GM12878 (cell line): ENCODE data around the gene TTLL4. TPM values are rescaled to one million over a fixed set of nuclear protein-coding genes. Genes with fewer than 3 reads are reported as not detected.

ENCODE experiments used
- ATAC-seq: fragments of 200-7000 bp; cut with Tn5 transposase; 3 replicates; pipeline ENCODE4 v1.9.1; 2020; ENCODE audit warnings: mild to moderate bottlenecking, moderate library complexity
- BruUV-seq: library from RNA; stranded (reverse); fragments of 400-500 nt; replicated peaks from 2 replicates; lab custom pipeline; 2021; lab: Mats Ljungman, UMichigan
- CTCF ChIA-PET: fragments of 300-600 bp; sonication (Branson Sonifier 250); formaldehyde crosslinking; extraction: SDS; loops from one replicate; lab custom pipeline; 2021; ENCODE audit warnings: inconsistent platforms; lab: Yijun Ruan, JAX
- POLR2A ChIA-PET: fragments of 350-600 bp; formaldehyde crosslinking; extraction: SDS; loops from one replicate; lab custom pipeline; 2021; ENCODE audit warnings: inconsistent platforms; lab: Charles Lee
- RAD21 ChIA-PET: fragments of 300-600 bp; sonication (Branson Sonifier 250); formaldehyde crosslinking; loops from one replicate; lab custom pipeline; 2023; ENCODE audit warnings: antibody characterized with exemption; ENCODE audit not compliant: unreplicated experiment; lab: Charles Lee
- SMC1A ChIA-PET: fragments of 300-600 bp; sonication (Branson Sonifier 250); formaldehyde crosslinking; loops from one replicate; lab custom pipeline; 2023; ENCODE audit not compliant: unreplicated experiment, uncharacterized antibody; lab: Charles Lee
- DNase-seq: peaks from one replicate; pipeline ENCODE4 v3.0.0-alpha.2; 2011; ENCODE audit warnings: low read depth, low spot score
- FAIRE-seq: peaks from 3 replicates; lab custom pipeline; 2011; peaks lifted over from hg19 to GRCh38; lab: Jason Lieb, UNC
- H2AFZ ChIP-seq: 2 replicates; pipeline ENCODE4 v1.6.0; 2011; ENCODE audit warnings: low read depth, low read length, control low read depth; ENCODE audit not compliant: control insufficient read depth
- H3K27ac ChIP-seq: 2 replicates; pipeline ENCODE4 v1.5.1; 2011; ENCODE audit warnings: control low read depth; ENCODE audit not compliant: control insufficient read depth, insufficient read depth
- H3K27me3 ChIP-seq, 2 experiments: replicated peaks in 1 of 2; 2 replicates each; pipeline versions ENCODE4 v1.6.0 to v1.6.1; 2011; ENCODE audit warnings: low read length in 1 of 2; ENCODE audit not compliant: control insufficient read depth in 2 of 2, insufficient read depth in 2 of 2
- H3K36me3 ChIP-seq, 2 experiments: 2 replicates each; pipeline ENCODE4 v1.5.1; 2011; ENCODE audit warnings: low read length in 1 of 2; ENCODE audit not compliant: control insufficient read depth in 2 of 2, insufficient read depth in 2 of 2
- H3K4me1 ChIP-seq: 2 replicates; pipeline ENCODE4 v1.6.1; 2011; ENCODE audit warnings: mild to moderate bottlenecking, low read length, moderate library complexity, mixed read lengths; ENCODE audit not compliant: control insufficient read depth, insufficient read depth
- H3K4me2 ChIP-seq: 2 replicates; pipeline ENCODE4 v1.6.0; 2011; ENCODE audit warnings: control low read depth; ENCODE audit not compliant: control insufficient read depth, insufficient read depth
- H3K4me3 ChIP-seq: fragments of 200-600 bp; sonication (generic); 2 replicates; pipeline ENCODE4 v1.5.1; 2016
- H3K79me2 ChIP-seq: 2 replicates; pipeline ENCODE4 v1.6.0; 2011; ENCODE audit warnings: low read length; ENCODE audit not compliant: control insufficient read depth, insufficient read depth
- H3K9ac ChIP-seq: 2 replicates; pipeline ENCODE4 v1.8.0; 2011; ENCODE audit warnings: low read length, control low read depth, mixed read lengths; ENCODE audit not compliant: control insufficient read depth, insufficient read depth
- H3K9me3 ChIP-seq: replicated peaks from 3 replicates; pipeline ENCODE4 v1.5.1; 2011; ENCODE audit warnings: mild to moderate bottlenecking, low read length; ENCODE audit not compliant: control insufficient read depth, insufficient read depth
- H4K20me1 ChIP-seq: 2 replicates; pipeline ENCODE4 v1.6.0; 2011; ENCODE audit not compliant: control insufficient read depth, insufficient read depth
- MAX ChIP-seq: IDR thresholded peaks from 2 replicates; pipeline ENCODE4 v1.6.1; 2012; ENCODE audit warnings: low read depth, low read length, improper control_type of control experiment
- NR2C1 ChIP-seq: fragments of 450-650 bp; IDR thresholded peaks from 2 replicates; pipeline ENCODE4 v1.6.1; 2017; ENCODE audit warnings: antibody characterized with exemption, mild to moderate bottlenecking, moderate library complexity
- RELB ChIP-seq: fragments of 450-650 bp; IDR thresholded peaks from 2 replicates; pipeline ENCODE4 v1.6.1; 2017; ENCODE audit warnings: low read depth, mild to moderate bottlenecking, moderate library complexity
- STAT1 ChIP-seq: fragments of 450-650 bp; conservative IDR thresholded peaks from 2 replicates; pipeline ENCODE4 v1.6.1; 2014; ENCODE audit warnings: antibody characterized with exemption, mild to moderate bottlenecking
- SUPT20H ChIP-seq: IDR thresholded peaks from 2 replicates; pipeline ENCODE4 v1.6.1; 2011; ENCODE audit warnings: low read depth, mild to moderate bottlenecking, low read length, moderate library complexity, borderline replicate concordance; ENCODE audit not compliant: control insufficient read depth
- TARDBP ChIP-seq: IDR thresholded peaks from 2 replicates; pipeline ENCODE4 v1.6.1; 2016; ENCODE audit warnings: borderline replicate concordance
- YY1 ChIP-seq: IDR thresholded peaks from 2 replicates; pipeline ENCODE4 v1.6.1; 2011; ENCODE audit warnings: low read depth, mild to moderate bottlenecking, low read length
- WGBS: methylation state at CpG from one replicate; pipeline ENCODE4 v1.1.6; 2016; ENCODE audit warnings: low lambda C conversion rate; ENCODE audit not compliant: insufficient replicate concordance, insufficient coverage; ENCODE audit errors: missing lambda C conversion rate; 5-methylcytosine and 5-hydroxymethylcytosine counted together
- in situ Hi-C: fragments of 300-500 bp; cut with MboI; formaldehyde crosslinking; loops from 9 replicates; pipeline ENCODE4 v1.14.3; 2018; ENCODE audit warnings: mixed read lengths
- intact Hi-C: fragments of 100-400 bp; cut with micrococcal nuclease; formaldehyde crosslinking; loops from one replicate; pipeline ENCODE4 v1.14.2; 2022; ENCODE audit not compliant: unreplicated experiment
- polyA plus RNA-seq, 11 experiments: library from polyadenylated mRNA; depleted of rRNA in 4 of 11; unstranded in 6 of 11; stranded (reverse) in 5 of 11; fragments of >200 nt; fragmentation: Nextera tagmentation in 4 of 11; fragmentation: Illumina TruSeq in 1 of 11; extraction: Ambion mirVana in 4 of 11; extraction: Trizol in 1 of 11; gene quantifications; 1 replicate in 1 of 11; 2 replicates in 10 of 11; pipeline versions ENCODE4 v1.2.1 to v1.2.3, GENCODE V29; 2011 to 2016; ENCODE audit warnings: inconsistent platforms in 2 of 11, missing spikeins in 2 of 11, low read depth in 1 of 11
- total RNA-seq, 4 experiments: library from RNA; depleted of rRNA in 3 of 4; stranded (reverse); fragments of >200 nt in 3 of 4; fragmentation: Illumina TruSeq in 1 of 4; extraction: Trizol in 1 of 4; gene quantifications; 2 replicates each; pipeline versions ENCODE4 v1.2.1 to v1.2.3, GENCODE V29; 2013 to 2021

TTLL4 gene
- total and polyA plus RNA-seq, 10 of the 15 experiments (the other 5 are each of a cell fraction or from before 2014, with no cell fraction given) = 16.6 to 63.1 (median 32.9) TPM

GRCh38 chr2:218755567-218756404 is 45.2 kb downstream of the TTLL4 start:
- Histone ChIP-seq H3K36me3 (peaks cover 20 to 25% of the 10 kb centered on the region in 2 experiments; a peak in 3 of 4 replicates), H3K9ac (no peak overlapping the region), H3K4me1 (no peaks in the 10 kb centered on the region), H4K20me1 (no peaks in the 10 kb centered on the region), H3K27ac (no peak overlapping the region), H3K4me2 (no peak overlapping the region), H3K9me3 (no peaks in the 10 kb centered on the region), H2AFZ (no peak overlapping the region), H3K4me3 (no peak overlapping the region), H3K79me2 (no peaks in the 10 kb centered on the region), H3K27me3 (no peaks in the 10 kb centered on the region)
- no peak for ATAC-seq
- in situ Hi-C loops = no loop called here
- DNase-seq = no peak
- ChIA-PET CTCF (interaction anchor here (0.5 kb wide), 1 partner anchor 210 kb away, joined by 3 read pairs; no protein-coding TSS in a partner anchor), POLR2A (interaction anchor here (1.0 kb wide), 1 partner anchor 96 kb away, joined by 4 read pairs; no protein-coding TSS in a partner anchor), RAD21 (no interaction called here), SMC1A (no interaction called here)
- intact Hi-C loops = no loop called here
- BruUV-seq = no TSS peak
- 98% methylated on average over 10 of the region's 10 CpGs for WGBS
- no peak for FAIRE-seq
- TF ChIP-seq MAX (no peak), NR2C1 (no peak), STAT1 (no peak), SUPT20H (no peak), YY1 (no peak), TARDBP (no peak), RELB (no peak)
